ENCODE data around the gene RNF220.

RNF220 gene

DNA sequence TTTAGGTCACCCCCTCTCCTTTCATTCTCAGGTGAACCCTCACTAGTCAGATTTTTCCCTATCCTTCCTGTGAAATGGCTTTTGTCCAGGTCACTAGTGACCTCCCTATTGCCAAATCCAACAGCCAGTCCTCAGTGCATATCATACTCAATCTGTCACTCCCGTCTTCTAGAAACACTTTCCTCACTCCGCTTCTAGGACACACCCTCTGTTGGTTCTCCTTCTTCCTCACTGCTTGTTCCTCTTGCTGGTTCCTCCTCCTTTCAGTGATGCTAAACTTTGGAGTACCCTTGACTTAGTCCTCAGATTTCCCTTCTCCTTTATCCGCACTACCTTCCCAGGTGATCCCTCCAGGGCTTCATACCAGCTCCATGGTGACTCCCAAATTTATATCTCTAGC lies 94.3 kb downstream of the RNF220 start:
- POLR2A ChIA-PET: no interaction called here
- no peak overlapping the region for H3K4me3 ChIP-seq (ENCODE audit: low read depth, low read length)
- no peaks in the 10 kb centered on the region for H3K4me1 ChIP-seq (ENCODE audit: control insufficient read depth, insufficient read depth, low read length)
- TF ChIP-seq, protein P1, sequence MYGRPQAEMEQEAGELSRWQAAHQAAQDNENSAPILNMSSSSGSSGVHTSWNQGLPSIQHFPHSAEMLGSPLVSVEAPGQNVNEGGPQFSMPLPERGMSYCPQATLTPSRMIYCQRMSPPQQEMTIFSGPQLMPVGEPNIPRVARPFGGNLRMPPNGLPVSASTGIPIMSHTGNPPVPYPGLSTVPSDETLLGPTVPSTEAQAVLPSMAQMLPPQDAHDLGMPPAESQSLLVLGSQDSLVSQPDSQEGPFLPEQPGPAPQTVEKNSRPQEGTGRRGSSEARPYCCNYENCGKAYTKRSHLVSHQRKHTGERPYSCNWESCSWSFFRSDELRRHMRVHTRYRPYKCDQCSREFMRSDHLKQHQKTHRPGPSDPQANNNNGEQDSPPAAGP (tag by site-specific recombination; IDR thresholded peaks at IDR 0.05): no peak
- no peak for TF ChIP-seq ZBTB20 (tag by site-specific recombination; IDR thresholded peaks at IDR 0.05)
- no peak for TF ChIP-seq ZBTB21 (tag by site-specific recombination; IDR thresholded peaks at IDR 0.05)
- TF ChIP-seq, protein P2, sequence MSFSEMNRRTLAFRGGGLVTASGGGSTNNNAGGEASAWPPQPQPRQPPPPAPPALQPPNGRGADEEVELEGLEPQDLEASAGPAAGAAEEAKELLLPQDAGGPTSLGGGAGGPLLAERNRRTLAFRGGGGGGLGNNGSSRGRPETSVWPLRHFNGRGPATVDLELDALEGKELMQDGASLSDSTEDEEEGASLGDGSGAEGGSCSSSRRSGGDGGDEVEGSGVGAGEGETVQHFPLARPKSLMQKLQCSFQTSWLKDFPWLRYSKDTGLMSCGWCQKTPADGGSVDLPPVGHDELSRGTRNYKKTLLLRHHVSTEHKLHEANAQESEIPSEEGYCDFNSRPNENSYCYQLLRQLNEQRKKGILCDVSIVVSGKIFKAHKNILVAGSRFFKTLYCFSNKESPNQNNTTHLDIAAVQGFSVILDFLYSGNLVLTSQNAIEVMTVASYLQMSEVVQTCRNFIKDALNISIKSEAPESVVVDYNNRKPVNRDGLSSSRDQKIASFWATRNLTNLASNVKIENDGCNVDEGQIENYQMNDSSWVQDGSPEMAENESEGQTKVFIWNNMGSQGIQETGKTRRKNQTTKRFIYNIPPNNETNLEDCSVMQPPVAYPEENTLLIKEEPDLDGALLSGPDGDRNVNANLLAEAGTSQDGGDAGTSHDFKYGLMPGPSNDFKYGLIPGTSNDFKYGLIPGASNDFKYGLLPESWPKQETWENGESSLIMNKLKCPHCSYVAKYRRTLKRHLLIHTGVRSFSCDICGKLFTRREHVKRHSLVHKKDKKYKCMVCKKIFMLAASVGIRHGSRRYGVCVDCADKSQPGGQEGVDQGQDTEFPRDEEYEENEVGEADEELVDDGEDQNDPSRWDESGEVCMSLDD (tag by site-specific recombination; IDR thresholded peaks at IDR 0.05): no peak
- TF ChIP-seq ZNF221 (tag by site-specific recombination; IDR thresholded peaks at IDR 0.05; ENCODE audit: borderline replicate concordance): no peak
- TF ChIP-seq TRIM28 (IDR thresholded peaks at IDR 0.05; ENCODE audit: borderline replicate concordance, low read length): no peak
- TF ChIP-seq, protein P3, sequence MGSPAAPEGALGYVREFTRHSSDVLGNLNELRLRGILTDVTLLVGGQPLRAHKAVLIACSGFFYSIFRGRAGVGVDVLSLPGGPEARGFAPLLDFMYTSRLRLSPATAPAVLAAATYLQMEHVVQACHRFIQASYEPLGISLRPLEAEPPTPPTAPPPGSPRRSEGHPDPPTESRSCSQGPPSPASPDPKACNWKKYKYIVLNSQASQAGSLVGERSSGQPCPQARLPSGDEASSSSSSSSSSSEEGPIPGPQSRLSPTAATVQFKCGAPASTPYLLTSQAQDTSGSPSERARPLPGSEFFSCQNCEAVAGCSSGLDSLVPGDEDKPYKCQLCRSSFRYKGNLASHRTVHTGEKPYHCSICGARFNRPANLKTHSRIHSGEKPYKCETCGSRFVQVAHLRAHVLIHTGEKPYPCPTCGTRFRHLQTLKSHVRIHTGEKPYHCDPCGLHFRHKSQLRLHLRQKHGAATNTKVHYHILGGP (tag by site-specific recombination; IDR thresholded peaks at IDR 0.05): no peak
- TF ChIP-seq, protein P4, sequence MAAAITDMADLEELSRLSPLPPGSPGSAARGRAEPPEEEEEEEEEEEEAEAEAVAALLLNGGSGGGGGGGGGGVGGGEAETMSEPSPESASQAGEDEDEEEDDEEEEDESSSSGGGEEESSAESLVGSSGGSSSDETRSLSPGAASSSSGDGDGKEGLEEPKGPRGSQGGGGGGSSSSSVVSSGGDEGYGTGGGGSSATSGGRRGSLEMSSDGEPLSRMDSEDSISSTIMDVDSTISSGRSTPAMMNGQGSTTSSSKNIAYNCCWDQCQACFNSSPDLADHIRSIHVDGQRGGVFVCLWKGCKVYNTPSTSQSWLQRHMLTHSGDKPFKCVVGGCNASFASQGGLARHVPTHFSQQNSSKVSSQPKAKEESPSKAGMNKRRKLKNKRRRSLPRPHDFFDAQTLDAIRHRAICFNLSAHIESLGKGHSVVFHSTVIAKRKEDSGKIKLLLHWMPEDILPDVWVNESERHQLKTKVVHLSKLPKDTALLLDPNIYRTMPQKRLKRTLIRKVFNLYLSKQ (tag by site-specific recombination; IDR thresholded peaks at IDR 0.05; ENCODE audit: borderline replicate concordance): no peak
- no peak for TF ChIP-seq REPIN1 (tag by site-specific recombination; IDR thresholded peaks at IDR 0.05; ENCODE audit: low read depth)
- TF ChIP-seq, protein P5, sequence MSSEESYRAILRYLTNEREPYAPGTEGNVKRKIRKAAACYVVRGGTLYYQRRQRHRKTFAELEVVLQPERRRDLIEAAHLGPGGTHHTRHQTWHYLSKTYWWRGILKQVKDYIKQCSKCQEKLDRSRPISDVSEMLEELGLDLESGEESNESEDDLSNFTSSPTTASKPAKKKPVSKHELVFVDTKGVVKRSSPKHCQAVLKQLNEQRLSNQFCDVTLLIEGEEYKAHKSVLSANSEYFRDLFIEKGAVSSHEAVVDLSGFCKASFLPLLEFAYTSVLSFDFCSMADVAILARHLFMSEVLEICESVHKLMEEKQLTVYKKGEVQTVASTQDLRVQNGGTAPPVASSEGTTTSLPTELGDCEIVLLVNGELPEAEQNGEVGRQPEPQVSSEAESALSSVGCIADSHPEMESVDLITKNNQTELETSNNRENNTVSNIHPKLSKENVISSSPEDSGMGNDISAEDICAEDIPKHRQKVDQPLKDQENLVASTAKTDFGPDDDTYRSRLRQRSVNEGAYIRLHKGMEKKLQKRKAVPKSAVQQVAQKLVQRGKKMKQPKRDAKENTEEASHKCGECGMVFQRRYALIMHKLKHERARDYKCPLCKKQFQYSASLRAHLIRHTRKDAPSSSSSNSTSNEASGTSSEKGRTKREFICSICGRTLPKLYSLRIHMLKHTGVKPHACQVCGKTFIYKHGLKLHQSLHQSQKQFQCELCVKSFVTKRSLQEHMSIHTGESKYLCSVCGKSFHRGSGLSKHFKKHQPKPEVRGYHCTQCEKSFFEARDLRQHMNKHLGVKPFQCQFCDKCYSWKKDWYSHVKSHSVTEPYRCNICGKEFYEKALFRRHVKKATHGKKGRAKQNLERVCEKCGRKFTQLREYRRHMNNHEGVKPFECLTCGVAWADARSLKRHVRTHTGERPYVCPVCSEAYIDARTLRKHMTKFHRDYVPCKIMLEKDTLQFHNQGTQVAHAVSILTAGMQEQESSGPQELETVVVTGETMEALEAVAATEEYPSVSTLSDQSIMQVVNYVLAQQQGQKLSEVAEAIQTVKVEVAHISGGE (tag by site-specific recombination; conservative IDR thresholded peaks at IDR 0.05; ENCODE audit: low read depth): no peak
- no peak for TF ChIP-seq ZNF121 (tag by site-specific recombination; IDR thresholded peaks at IDR 0.05)
- no peak for TF ChIP-seq ZNF214 (tag by site-specific recombination; IDR thresholded peaks at IDR 0.05; ENCODE audit: borderline replicate concordance)
- TF ChIP-seq GLI4 (tag by site-specific recombination; IDR thresholded peaks at IDR 0.05): no peak
- TF ChIP-seq ZNF558 (tag by site-specific recombination; IDR thresholded peaks at IDR 0.05): no peak
- CTCF ChIA-PET: interaction anchor here (0.9 to 1.6 kb wide), 2 partner anchors 86 to 121 kb away, joined by 3 to 4 read pairs; no protein-coding TSS in a partner anchor
- no peaks in the 10 kb centered on the region for H3K36me3 ChIP-seq (ENCODE audit: control insufficient read depth in 2 of 2, insufficient read depth in 1 of 2, low read length in 2 of 2)
- H3K9me3 ChIP-seq (ENCODE audit: control insufficient read depth, insufficient read depth, low read depth, low read length): no peaks in the 10 kb centered on the region
- H3K27ac ChIP-seq (ENCODE audit: extremely low read depth, low read depth, low read length): no peak overlapping the region
